HCT116 (cell line): Measurements from ENCODE around the gene LRCH1. TPM values are rescaled to one million over a fixed set of nuclear protein-coding genes. Genes with fewer than 3 reads are reported as not detected.

Experiments
- ATAC-seq: fragments of 200-7000 bp; cut with Tn5 transposase; 2 replicates; pipeline ENCODE4 v1.9.1; 2020; ENCODE audit warnings: mild to moderate bottlenecking, moderate library complexity
- BruUV-seq: library from RNA; stranded (reverse); fragments of 400-500 nt; replicated peaks from 2 replicates; lab custom pipeline; 2021; lab: Mats Ljungman, UMichigan
- CTCF ChIA-PET: fragments of 300-600 bp; sonication (Branson Sonifier 250); formaldehyde crosslinking; loops from one replicate; lab custom pipeline; 2021; ENCODE audit warnings: antibody characterized with exemption; lab: Charles Lee
- POLR2A ChIA-PET: fragments of 300-600, 350-600 bp; sonication (Branson Sonifier 250); formaldehyde crosslinking; loops from one replicate; lab custom pipeline; 2021; ENCODE audit warnings: antibody characterized with exemption; lab: Charles Lee
- RAD21 ChIA-PET, 2 experiments: fragments of 300-600 bp; sonication (Branson Sonifier 250); formaldehyde crosslinking; loops; one replicate each; lab custom pipeline; 2023; ENCODE audit warnings: low total read pairs in 2 of 2; ENCODE audit not compliant: uncharacterized antibody in 2 of 2, unreplicated experiment in 2 of 2, low non-redundant PET in 1 of 2; lab: Charles Lee
- DNase-seq: peaks from one replicate; pipeline ENCODE4 v3.0.0-alpha.2; 2010; ENCODE audit warnings: low read depth, low spot score
- H2AFZ ChIP-seq: fragments of 200-600 bp; shearing (Covaris generic), sonication (generic); 2 replicates; pipeline ENCODE4 v1.6.1; 2017; ENCODE audit warnings: low read depth, mixed run types, mixed read lengths, antibody characterized with exemption, low read length; ENCODE audit not compliant: poor library complexity, severe bottlenecking
- H3K27ac ChIP-seq: 2 replicates; pipeline ENCODE4 v1.5.1; 2012; ENCODE audit warnings: low read depth, low read length
- H3K27me3 ChIP-seq: fragments of 200-600 bp; sonication (generic); 2 replicates; pipeline ENCODE4 v1.6.1; 2016; ENCODE audit warnings: mixed run types, low read length, mixed read lengths; ENCODE audit not compliant: insufficient read depth
- H3K36me3 ChIP-seq, 2 experiments: fragments of 200-500 bp in 1 of 2; fragments of 200-600 bp in 1 of 2; sonication (Bioruptor generic) in 1 of 2; sonication (generic) in 1 of 2; 2 replicates each; pipeline versions ENCODE4 v1.5.1 to v1.6.1; 2014 to 2016; ENCODE audit warnings: low read length in 2 of 2, inconsistent platforms in 1 of 2, mixed read lengths in 1 of 2, mixed run types in 1 of 2; ENCODE audit not compliant: insufficient read depth in 2 of 2, control insufficient read depth in 1 of 2
- H3K4me1 ChIP-seq, 2 experiments: fragments of 200-600 bp in 1 of 2; sonication (generic) in 1 of 2; 2 replicates each; pipeline versions ENCODE4 v1.5.1 to v1.6.1; 2012 to 2017; ENCODE audit warnings: low read length in 2 of 2, inconsistent platforms in 1 of 2, mild to moderate bottlenecking in 1 of 2, mixed read lengths in 1 of 2, mixed run types in 1 of 2, moderate library complexity in 1 of 2; ENCODE audit not compliant: insufficient read depth in 2 of 2, control insufficient read depth in 1 of 2
- H3K4me2 ChIP-seq: fragments of 200-600 bp; sonication (generic); 2 replicates; pipeline ENCODE4 v1.6.1; 2017; ENCODE audit warnings: mixed run types, low read length, mixed read lengths
- H3K4me3 ChIP-seq, 2 experiments: fragments of 200-600 bp in 1 of 2; sonication (generic) in 1 of 2; replicated peaks in 1 of 2; 2 replicates each; pipeline ENCODE4 v1.5.1; 2011 to 2016; ENCODE audit warnings: low read length in 2 of 2, control low read depth in 1 of 2, low read depth in 1 of 2, mild to moderate bottlenecking in 1 of 2, mixed read lengths in 1 of 2, mixed run types in 1 of 2
- H3K79me2 ChIP-seq: fragments of 200-600 bp; sonication (generic); 2 replicates; pipeline ENCODE4 v1.6.1; 2017; ENCODE audit warnings: mild to moderate bottlenecking, mixed run types, low read length, moderate library complexity, mixed read lengths; ENCODE audit not compliant: insufficient read depth
- H3K9ac ChIP-seq: fragments of 200-600 bp; sonication (generic); 2 replicates; pipeline ENCODE4 v1.6.1; 2016; ENCODE audit warnings: low read length, mixed read lengths
- H3K9me2 ChIP-seq: fragments of 200-600 bp; sonication (generic), shearing (Covaris generic); 2 replicates; pipeline ENCODE4 v1.6.1; 2017; ENCODE audit warnings: mixed run types, mild to moderate bottlenecking, moderate library complexity; ENCODE audit not compliant: insufficient read depth
- H3K9me3 ChIP-seq, 2 experiments: fragments of 200-500 bp in 1 of 2; fragments of 200-600 bp in 1 of 2; sonication (Bioruptor generic) in 1 of 2; sonication (generic) in 1 of 2; 2 replicates each; pipeline ENCODE4 v1.6.1; 2014 to 2017; ENCODE audit warnings: low read length in 2 of 2, mixed read lengths in 2 of 2, inconsistent platforms in 1 of 2, low read depth in 1 of 2, mild to moderate bottlenecking in 1 of 2, mixed run types in 1 of 2, moderate library complexity in 1 of 2; ENCODE audit not compliant: control insufficient read depth in 1 of 2, insufficient read depth in 1 of 2
- H4K20me1 ChIP-seq: fragments of 200-600 bp; sonication (generic), shearing (Covaris generic); 2 replicates; pipeline ENCODE4 v1.6.1; 2017; ENCODE audit warnings: mixed run types, mild to moderate bottlenecking, moderate library complexity; ENCODE audit not compliant: insufficient read depth
- ATF3 ChIP-seq: IDR thresholded peaks from 2 replicates; pipeline ENCODE4 v1.6.1; 2012
- CBX3 ChIP-seq: IDR thresholded peaks from 2 replicates; pipeline ENCODE4 v1.6.1; 2012; ENCODE audit warnings: low read depth
- CTCF ChIP-seq, 3 experiments: fragments of 200-600 bp in 1 of 3; sonication (generic) in 1 of 3; IDR thresholded peaks in 2 of 3; conservative IDR thresholded peaks in 1 of 3; 2 replicates each; pipeline ENCODE4 v1.5.1; 2012 to 2017; ENCODE audit warnings: low read depth in 2 of 3, low read length in 2 of 3, antibody characterized with exemption in 1 of 3, borderline replicate concordance in 1 of 3, control low read depth in 1 of 3, mild to moderate bottlenecking in 1 of 3, mixed read lengths in 1 of 3, mixed run types in 1 of 3, moderate library complexity in 1 of 3; ENCODE audit not compliant: insufficient read depth in 1 of 3
- EGR1 ChIP-seq: IDR thresholded peaks from 2 replicates; pipeline ENCODE4 v1.6.1; 2012; ENCODE audit warnings: low read depth
- ELF1 ChIP-seq: IDR thresholded peaks from 2 replicates; pipeline ENCODE4 v1.6.1; 2012; ENCODE audit warnings: low read depth, borderline replicate concordance
- EZH2 ChIP-seq: fragments of 200-600 bp; sonication (generic); IDR thresholded peaks from 2 replicates; pipeline ENCODE4 v1.6.1; 2017; ENCODE audit warnings: antibody characterized with exemption, mixed run types
- EZH2phosphoT487 ChIP-seq: fragments of 200-600 bp; IDR thresholded peaks from 2 replicates; pipeline ENCODE4 v1.6.1; 2018; ENCODE audit warnings: antibody characterized with exemption, borderline replicate concordance
- FOSL1 ChIP-seq: IDR thresholded peaks from 2 replicates; pipeline ENCODE4 v1.6.1; 2012; ENCODE audit warnings: low read depth
- JUND ChIP-seq: IDR thresholded peaks from 2 replicates; pipeline ENCODE4 v1.6.1; 2012
- MAX ChIP-seq: IDR thresholded peaks from 2 replicates; pipeline ENCODE4 v1.6.1; 2012
- POLR2A ChIP-seq: IDR thresholded peaks from 2 replicates; pipeline ENCODE4 v1.7.0; 2011; ENCODE audit warnings: borderline replicate concordance; ENCODE audit not compliant: insufficient read depth, insufficient read length; ENCODE audit errors: extremely low read depth
- POLR2AphosphoS5 ChIP-seq: IDR thresholded peaks from 2 replicates; pipeline ENCODE4 v1.6.1; 2011; ENCODE audit warnings: mild to moderate bottlenecking, low read depth, low read length, moderate library complexity
- RAD21 ChIP-seq: IDR thresholded peaks from 2 replicates; pipeline ENCODE4 v1.6.1; 2012; ENCODE audit warnings: low read depth, mild to moderate bottlenecking
- SRF ChIP-seq: IDR thresholded peaks from 2 replicates; pipeline ENCODE4 v1.6.1; 2012; ENCODE audit warnings: low read depth
- YY1 ChIP-seq: IDR thresholded peaks from 2 replicates; pipeline ENCODE4 v1.6.1; 2011; ENCODE audit warnings: low read length, low read depth, moderate library complexity, mild to moderate bottlenecking; ENCODE audit not compliant: insufficient replicate concordance; ENCODE audit errors: extremely low read depth
- ZBTB33 ChIP-seq: IDR thresholded peaks from 2 replicates; pipeline ENCODE4 v1.6.1; 2011; ENCODE audit warnings: mild to moderate bottlenecking, low read length, moderate library complexity; ENCODE audit not compliant: insufficient replicate concordance; ENCODE audit errors: extremely low read depth
- ZFX ChIP-seq: fragments of 450-650 bp; IDR thresholded peaks from 2 replicates; pipeline ENCODE4 v1.6.1; 2017
- ZNF274 ChIP-seq: fragments of 200-500 bp; sonication (Bioruptor generic); IDR thresholded peaks from 2 replicates; pipeline ENCODE4 v1.6.1; 2014; ENCODE audit warnings: mild to moderate bottlenecking, low read depth, low read length, inconsistent platforms
- intact Hi-C: fragments of 100-400 bp; cut with micrococcal nuclease; formaldehyde crosslinking; loops from 2 replicates; pipeline ENCODE4 v1.10.0; 2022
- total RNA-seq: library from RNA; stranded (reverse); gene quantifications from one replicate; pipeline ENCODE4 v1.2.1, GENCODE V29; 2021; ENCODE audit not compliant: unreplicated experiment

LRCH1 gene
- total RNA-seq, 1 experiment from 2014 or later, result 15.6 TPM

- Histone ChIP-seq H3K4me2 (no peak overlapping the region), H3K4me3 (no peak overlapping the region), H3K9me2 (no peaks in the 10 kb centered on the region), H3K27me3 (peaks cover 6% of the 10 kb centered on the region; the same call in 1 of the 2 replicates), H2AFZ (no peak overlapping the region), H3K9ac (no peak overlapping the region), H3K27ac (no peak overlapping the region), H3K9me3 (no peaks in the 10 kb centered on the region), H3K79me2 (no peaks in the 10 kb centered on the region), H3K36me3 (no peaks in the 10 kb centered on the region), H4K20me1 (no peaks in the 10 kb centered on the region), H3K4me1 (no peaks in the 10 kb centered on the region)
- BruUV-seq, result no TSS peak
- ChIA-PET CTCF (no interaction called here), RAD21 (no interaction called here), POLR2A (no interaction called here)
- DNase-seq (no peak), ATAC-seq (no peak)
- intact Hi-C loops, result no loop called here
- TF ChIP-seq SRF, result no peak
- no peak for TF ChIP-seq MAX
- TF ChIP-seq YY1, result no peak
- TF ChIP-seq POLR2AphosphoS5, result no peak
Measured at GRCh38 chr13:46757640-46758039, 204.7 kb downstream of the LRCH1 start.

GRCh38 chr13:46759846-46760245 lies 206.9 kb downstream of the LRCH1 start:
- RAD21 ChIA-PET, result no interaction called here
- TF ChIP-seq ZBTB33 (no peak), POLR2A (no peak), MAX (no peak), ZFX (no peak), ZNF274 (no peak), JUND (no peak), SRF (no peak), CBX3 (no peak), EZH2 (no peak), RAD21 (no peak), EZH2phosphoT487 (no peak), FOSL1 (no peak), YY1 (no peak), POLR2AphosphoS5 (no peak), EGR1 (no peak), CTCF (IDR thresholded peaks at IDR 0.05 in 2 of 3, conservative IDR thresholded peaks at IDR 0.05 in 1 of 3; ENCODE audit: borderline replicate concordance in 1 of 3, insufficient read depth in 1 of 3, low read depth in 2 of 3, low read length in 2 of 3) (no peak), ELF1 (no peak), ATF3 (no peak)

More at GRCh38 chr13:46759846-46760245, 206.9 kb downstream of the LRCH1 start:
- Histone ChIP-seq H2AFZ (no peak overlapping the region), H3K27ac (no peak overlapping the region), H3K9me2 (no peaks in the 10 kb centered on the region), H3K27me3 (peaks cover 6% of the 10 kb centered on the region; the same call in 1 of the 2 replicates), H3K9ac (no peak overlapping the region), H3K4me2 (no peak overlapping the region), H3K36me3 (no peaks in the 10 kb centered on the region), H3K9me3 (no peaks in the 10 kb centered on the region), H3K79me2 (no peaks in the 10 kb centered on the region), H4K20me1 (no peaks in the 10 kb centered on the region), H3K4me3 (no peak overlapping the region), H3K4me1 (no peaks in the 10 kb centered on the region)
- no TSS peak for BruUV-seq
- DNase-seq (no peak), ATAC-seq (no peak)
- ChIA-PET CTCF (no interaction called here), POLR2A (no interaction called here)
- intact Hi-C loops, result loop anchor here (5.0 kb wide), 1 partner anchor 1012 kb away; no protein-coding TSS in a partner anchor
